ENCODE measurements around the gene ERBB4. TPM values are rescaled to one million over a fixed set of nuclear protein-coding genes. Genes with fewer than 3 reads are reported as not detected.

Gene ERBB4
- total RNA-seq, 1 donor from 2014 or later = 0.17 TPM

DNA sequence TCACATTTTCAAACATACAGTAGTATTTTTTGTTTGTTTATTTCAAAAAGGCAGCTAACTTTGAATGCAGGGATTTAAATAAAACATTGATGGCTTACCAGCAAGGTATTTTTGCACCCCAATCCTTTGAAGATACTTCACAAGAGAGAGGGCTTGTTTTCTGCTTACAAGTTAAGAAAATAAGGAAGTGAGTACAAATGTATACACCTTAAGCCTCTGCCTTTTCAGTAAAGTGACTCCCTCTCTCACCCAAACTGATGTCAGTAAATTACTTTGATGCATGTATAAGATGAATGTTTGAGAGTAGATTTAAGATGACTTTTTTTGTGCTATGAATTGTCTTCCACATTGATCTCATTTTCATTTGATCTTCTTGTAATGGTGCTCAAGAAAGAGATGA is 1162.2 kb downstream of the ERBB4 start:
- DNase-seq = no peak

DNA sequence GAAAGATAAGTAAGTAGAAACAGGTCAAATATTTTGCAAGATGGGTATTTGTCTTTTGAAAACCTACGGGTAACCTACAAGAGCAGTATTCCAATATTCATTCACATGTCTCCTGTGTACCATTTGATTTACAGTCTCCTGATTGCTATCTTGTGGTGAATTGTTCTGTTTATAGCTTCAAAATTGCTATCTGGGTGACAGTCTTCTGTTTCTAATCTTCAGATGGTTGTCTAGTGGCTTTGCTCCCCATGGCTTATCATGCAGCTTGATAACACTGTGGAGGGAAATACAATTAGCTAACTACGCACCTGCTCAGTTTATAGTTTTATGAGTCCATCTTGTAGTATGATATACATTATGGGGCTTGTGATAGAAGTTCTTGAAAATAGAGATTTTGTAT is 1165.4 kb downstream of the ERBB4 start:
- no peak for DNase-seq

DNA sequence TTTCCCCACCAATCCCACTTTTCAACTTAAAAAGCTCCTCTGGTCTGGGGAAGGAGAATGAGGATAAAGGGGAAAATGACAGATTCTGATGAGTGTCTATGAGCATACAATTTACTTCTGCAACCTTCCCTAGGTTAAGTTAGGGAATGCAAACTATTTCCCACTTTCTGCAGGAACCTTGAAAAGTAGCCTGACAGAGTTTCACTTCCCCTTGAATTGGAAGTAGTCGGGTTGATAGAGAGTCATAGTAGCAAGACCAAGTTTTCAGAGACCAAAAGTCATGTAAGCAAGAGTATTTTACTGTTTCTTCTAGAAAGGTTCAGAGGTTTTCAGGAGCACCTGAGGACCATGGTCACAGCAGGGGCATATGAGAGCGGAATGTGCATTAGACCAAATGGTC is 1167.1 kb downstream of the ERBB4 start:
- DNase-seq = no peak

DNA sequence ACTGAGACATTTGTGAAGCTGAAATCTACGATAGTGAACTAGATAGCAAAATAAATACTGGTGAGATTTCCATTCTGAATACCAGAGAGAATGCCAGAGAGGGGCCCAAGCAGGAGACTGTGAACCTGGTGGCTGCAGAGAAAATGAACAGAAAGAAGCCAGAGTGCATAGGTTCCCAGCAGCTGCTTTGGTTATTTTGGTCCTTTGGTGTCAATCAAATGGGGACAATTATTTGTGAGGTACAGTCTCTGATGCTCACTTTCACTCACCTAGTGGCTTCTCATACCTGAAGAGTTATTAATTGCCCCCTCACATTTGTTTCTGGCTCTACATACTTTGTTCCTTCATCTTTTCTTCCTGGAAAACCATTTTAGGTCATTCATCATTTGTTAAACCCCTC is 1170.1 kb downstream of the ERBB4 start:
- DNase-seq = no peak

DNA sequence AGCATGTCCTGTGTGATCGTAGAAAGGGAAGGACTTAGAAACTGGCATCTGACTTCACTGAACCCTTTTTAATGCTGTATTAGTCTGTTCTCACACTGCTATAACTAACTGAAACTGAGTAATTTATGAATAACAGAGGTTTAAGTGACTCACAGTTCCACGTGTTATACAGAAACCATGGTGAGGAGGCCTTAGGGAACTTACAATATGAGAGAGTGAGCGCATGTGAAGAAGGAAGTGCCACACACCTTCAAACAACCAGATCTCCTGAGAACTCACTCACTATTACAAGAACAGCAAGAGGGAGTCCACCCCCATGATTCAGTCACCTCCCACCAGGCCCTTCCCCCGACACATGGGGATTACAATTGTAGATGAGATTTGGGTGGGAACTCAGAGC is 1170.9 kb downstream of the ERBB4 start:
- no peak for DNase-seq

DNA sequence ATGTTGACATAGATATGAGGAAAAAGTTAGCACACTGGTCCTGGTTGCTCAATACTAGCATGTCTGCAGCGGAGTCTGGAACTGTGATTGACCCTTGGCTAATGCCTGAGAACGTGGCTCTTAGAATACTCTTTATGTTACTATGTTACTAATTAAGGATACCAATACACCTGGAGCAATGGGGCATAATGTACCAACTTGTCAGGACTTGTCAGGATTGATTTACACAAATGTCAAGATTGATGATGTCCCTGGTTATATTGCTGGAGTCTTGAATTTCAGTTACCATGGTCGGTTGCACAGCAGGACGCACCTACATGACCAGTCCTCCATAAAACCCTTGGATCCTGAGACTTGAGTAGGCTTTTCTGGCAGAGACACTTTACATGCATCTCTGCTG is 1171.3 kb downstream of the ERBB4 start:
- no peak for DNase-seq

DNA sequence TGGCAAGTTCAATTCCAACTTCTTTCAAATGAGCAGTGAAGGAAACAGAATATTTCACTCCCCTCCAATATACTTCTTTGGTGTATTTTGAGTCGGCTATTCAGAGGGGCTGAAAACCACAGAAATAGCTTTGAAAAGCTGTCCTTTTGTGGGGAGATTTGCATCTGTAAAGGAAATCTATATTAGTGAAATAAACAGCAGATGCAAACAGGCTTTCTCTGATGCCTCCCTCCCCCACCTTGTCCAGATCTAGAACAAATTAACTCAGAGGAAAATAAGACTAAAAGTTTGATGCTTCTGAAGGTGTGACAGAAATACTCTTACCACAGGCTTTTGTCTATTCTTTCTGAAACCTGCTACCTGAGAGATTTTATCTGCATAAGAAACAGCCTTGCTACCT is 1173.7 kb downstream of the ERBB4 start:
- DNase-seq = no peak

DNA sequence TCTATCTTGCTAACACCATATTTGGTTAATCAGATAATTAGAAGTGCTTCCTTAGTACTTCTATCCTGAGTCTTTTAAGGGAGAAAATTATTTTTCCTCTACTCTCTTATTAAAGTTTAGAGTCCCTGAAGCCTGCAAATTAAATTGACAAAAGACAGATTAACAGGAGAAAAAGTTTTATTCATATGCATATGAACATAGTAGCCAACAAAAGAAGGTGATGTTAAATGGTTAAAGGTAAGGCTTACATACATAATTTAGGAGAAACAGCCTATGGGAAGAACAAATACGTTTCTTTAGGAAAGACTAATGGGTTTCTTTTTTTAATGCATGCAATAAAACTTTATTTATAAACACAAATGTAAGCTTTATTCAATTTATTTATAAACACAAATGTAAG is 1177.2 kb downstream of the ERBB4 start:
- no peak for DNase-seq

DNA sequence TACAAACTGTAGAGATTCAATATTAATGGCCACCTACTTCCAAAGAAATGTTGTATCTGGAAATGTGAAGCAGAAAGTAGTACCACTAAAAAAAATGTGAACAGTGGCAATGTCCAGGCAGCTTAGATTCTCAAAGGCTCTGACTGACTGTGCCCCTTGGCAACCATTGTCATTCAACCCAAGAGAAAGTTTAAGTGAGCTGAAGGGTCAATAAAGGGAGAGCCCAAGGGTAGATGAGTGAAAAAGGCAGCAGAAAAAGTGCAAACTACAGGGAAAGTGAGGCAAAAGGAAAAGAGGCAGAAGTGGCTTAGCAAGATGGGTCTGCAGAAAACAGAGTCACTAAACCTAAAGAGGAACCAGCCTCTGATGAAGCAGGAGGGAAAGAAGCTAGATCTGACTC is 1179.3 kb downstream of the ERBB4 start:
- no peak for DNase-seq

DNA sequence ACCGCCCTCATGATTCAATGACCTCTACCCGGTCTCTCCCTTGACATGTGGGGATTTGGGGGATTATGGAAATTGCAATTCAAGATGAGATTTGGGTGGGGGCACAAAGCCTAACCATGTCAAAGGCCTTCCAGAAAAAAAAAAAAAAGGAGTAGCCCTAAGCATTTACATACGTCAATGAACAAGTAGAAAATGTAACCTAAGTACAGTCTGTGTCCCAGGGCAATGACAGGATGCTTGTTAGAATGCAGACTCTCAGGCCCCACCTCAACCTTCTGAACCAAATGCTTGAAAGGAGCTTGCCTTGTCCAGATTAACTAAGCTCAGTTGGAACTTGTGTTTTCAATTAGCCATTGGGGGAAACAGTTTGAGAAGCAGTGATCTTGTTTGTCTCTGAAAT is 1180.1 kb downstream of the ERBB4 start:
- DNase-seq = no peak

DNA sequence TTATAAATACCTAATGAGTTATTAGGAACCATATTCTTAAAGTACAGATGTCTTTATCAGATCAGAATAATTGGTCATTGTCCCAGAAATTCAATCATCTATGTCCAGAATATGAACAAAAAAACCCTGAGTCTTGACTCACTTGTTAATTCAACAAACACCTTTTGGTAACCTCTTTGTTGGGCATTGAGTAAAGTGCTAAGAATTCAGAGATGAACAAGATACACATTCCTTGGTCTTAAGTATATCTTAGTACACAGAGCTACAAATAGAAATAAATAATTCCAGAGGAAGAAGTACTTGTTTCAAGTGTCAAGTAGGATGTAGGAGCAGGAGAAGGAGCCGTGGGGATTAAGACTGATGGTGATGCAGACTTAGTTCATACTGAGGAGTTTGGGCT is 1184.1 kb downstream of the ERBB4 start:
- no peak for DNase-seq

DNA sequence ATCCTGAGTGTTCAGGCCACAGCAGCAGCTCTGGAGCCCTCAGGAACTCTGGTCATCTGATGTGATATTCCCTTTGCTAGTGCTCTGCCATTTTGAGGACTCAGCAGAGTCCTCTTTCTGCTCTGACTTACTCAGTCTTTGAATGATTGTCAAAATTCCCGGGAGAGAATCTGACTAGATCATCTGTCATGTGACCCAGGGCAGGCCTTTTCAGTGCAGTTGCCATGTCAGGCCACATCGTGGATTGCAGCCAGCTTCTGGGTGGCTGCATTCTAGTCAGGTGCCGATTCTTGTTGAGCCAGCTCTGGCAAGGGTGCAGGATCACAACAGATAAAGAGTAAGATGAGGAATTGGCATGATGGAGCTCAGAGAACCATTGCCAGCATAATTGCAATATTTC is 1186.6 kb downstream of the ERBB4 start:
- DNase-seq = no peak

DNA sequence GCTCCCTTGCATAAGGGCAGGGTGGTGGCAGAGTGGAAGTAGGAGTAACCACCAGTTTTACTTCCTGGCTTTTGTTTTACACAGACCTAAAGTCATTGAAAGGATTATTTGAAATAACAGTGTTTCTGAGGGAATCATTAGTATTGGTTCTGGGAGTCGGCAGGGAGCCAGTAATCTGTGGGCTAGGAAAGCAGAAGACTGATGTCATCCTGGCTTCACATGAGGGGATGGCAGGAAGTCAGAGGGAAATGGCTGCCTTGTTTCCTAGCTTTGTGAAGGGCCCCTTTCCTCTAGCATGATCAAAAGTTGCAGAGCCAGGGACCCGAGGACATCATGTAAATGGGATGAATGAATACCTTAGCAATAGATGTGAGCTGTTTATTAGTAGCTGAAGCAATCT is 1189.6 kb downstream of the ERBB4 start:
- peak; percentile 4 for DNase-seq

DNA sequence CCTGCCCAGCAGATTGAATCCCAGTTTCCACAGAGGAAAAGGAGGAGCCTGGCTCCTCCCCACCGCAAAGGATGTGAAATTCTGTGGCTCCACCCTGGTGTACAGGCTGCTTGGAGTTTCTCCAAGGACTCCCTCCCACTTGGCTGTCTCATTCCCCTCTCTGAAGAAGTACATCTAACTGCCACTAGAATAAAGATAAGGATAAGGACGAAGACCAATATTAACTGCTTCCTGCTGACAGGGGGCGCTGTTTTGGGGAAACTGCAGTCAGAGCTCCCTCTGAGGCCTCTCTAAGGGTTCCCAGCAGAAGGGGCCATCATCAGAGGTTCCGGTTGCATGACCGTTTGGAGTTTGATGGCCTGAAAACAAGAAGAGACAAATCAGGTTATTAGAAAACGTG is 1191.3 kb downstream of the ERBB4 start:
- no peak for DNase-seq

DNA sequence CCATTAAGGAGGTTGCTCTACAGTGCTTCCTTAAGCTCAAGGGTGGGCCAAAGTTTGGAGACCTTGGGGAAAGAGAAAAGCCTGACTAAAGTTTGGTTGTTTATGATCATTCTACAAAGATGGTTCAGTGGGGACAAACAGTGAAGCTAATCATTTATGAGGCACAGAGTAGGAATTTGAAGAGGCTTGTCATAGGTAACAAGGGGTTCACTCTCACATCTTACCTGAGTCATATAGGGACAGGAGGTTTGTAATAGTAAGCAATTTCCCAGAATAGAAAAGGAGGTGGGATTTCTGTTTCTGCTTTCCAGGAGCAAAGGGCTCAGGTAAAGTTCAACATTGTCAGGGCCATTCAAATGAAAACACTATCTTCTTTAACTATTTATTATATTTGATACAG is 1194.3 kb downstream of the ERBB4 start:
- DNase-seq = no peak

DNA sequence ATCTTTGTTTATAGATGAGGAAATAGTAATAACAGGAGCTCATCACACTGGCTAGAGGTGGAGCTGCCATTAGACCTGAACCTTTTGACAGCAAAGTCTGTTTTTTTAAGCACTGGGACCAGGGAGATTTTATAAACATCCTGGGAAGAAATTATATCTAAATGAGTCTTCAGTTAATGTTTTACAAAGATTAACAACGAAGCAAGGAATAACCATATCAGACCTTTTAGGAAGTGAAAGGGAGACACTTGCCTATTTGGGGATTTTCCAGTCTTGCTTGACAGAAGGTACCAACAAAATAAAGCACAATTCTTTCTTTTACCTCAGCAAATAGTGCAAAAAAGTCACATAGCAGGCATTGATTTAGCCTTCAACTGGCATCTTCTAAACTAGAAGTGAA is 1205.2 kb downstream of the ERBB4 start:
- DNase-seq = no peak

DNA sequence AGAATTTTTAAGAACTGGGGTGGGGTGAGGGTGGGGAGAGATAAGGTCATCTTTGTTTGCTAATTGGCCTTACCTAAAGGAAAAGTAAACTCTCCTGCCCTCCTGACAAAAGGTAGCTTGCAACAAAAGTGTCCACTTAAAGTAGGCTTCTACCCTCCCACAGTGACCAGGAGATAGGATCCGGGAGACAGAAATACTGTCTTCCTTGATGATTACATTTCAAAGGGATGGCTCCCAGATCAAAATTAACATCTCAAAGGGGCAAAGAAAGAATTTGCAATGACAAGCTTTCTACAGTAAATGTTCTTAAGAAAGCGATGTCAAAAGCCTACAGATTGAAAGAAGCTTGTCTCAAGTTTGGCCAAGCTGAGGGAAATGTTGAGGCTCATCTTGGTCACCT is 1206.9 kb downstream of the ERBB4 start:
- DNase-seq = no peak

DNA sequence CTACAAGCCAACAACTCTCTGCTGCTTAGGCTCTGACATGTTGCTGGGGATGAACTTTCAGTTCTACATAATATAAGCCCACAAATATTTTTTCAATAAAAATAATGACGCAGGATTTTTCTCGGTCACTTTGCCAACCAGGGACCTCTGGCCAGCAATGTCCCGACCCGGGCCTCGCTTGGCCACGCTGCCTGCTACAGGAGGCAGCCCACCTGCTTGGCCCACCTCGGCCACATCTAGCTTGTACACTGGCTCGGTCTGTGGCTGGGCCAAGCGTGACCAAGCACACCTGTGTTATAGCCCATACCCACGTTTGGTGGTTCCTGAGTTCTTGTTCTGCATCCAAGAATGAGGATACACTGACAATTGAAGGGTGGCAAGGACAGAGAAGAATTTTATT is 1208.7 kb downstream of the ERBB4 start:
- DNase-seq = no peak

DNA sequence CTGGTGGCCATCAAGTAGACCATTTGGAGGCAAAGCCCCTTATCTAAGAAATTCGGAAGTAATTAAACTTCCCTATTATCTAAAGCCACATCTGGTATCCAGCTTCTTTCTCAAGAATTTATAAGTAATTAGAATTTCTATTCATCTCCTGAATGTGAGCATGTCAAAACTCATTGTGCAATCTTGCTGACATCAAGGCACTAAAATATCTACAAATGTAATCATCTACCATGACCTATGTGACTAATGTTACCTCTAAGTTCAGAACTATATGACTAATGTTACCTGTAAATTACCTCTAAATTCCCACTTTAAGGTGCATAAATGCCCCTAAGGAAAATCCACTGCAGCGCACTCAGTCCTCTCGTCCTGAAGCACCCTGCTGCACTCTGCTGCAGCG is 1209.2 kb downstream of the ERBB4 start:
- no peak for DNase-seq

DNA sequence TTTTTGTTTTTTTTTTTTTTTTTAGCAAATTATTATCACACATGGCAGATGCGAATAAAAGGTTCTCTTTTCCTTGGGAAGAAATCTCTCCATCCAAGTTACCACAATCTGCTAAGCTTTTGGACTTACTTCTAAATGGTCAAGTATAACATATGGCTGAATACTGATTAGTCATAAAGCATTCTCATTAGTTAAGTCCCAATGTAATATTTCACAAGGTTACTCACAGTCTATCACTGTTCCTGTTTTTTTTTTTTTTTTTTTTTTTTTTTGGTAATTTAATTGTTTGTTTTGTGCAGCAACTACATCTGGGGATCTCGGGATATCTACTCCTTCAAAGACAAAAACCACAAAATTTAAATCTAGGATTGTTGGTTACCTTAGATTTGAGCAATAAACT is 1210.5 kb downstream of the ERBB4 start:
- no peak for DNase-seq
